HEK293 (cell line): Measurements from ENCODE around the gene CLECL1.
A peak's percentile ranks its signal among the peaks of the same experiment; 100 is the strongest.

ENCODE experiments used
- MEIS1 ChIP-seq: sonication (generic); formaldehyde crosslinking; IDR thresholded peaks from 2 replicates; pipeline ENCODE4 v1.8.1; 2022; ENCODE audit warnings: missing genetic modification reagents, mild to moderate bottlenecking, borderline replicate concordance
- SP2 ChIP-seq: fragments of 450-650 bp; formaldehyde crosslinking; IDR thresholded peaks from 2 replicates; pipeline ENCODE4 v1.5.1; 2016; ENCODE audit warnings: missing biosample characterization, missing genetic modification characterization
- ZBTB1 ChIP-seq: fragments of 450-650 bp; formaldehyde crosslinking; IDR thresholded peaks from 2 replicates; pipeline ENCODE4 v1.5.1; 2016; ENCODE audit warnings: missing biosample characterization, missing genetic modification characterization
- ZBTB8A ChIP-seq: fragments of 450-650 bp; formaldehyde crosslinking; IDR thresholded peaks from 2 replicates; pipeline ENCODE4 v1.5.1; 2016; ENCODE audit warnings: missing biosample characterization, missing genetic modification characterization
- ZNF138 ChIP-seq: fragments of 450-650 bp; formaldehyde crosslinking; IDR thresholded peaks from 2 replicates; pipeline ENCODE4 v1.5.1; 2016; ENCODE audit warnings: missing biosample characterization, missing genetic modification characterization, borderline replicate concordance
- ZNF211 ChIP-seq: fragments of 450-650 bp; formaldehyde crosslinking; IDR thresholded peaks from 2 replicates; pipeline ENCODE4 v1.5.1; 2016; ENCODE audit warnings: low read depth, missing biosample characterization, missing genetic modification characterization
- ZNF221 ChIP-seq: fragments of 450-650 bp; formaldehyde crosslinking; IDR thresholded peaks from 2 replicates; pipeline ENCODE4 v1.5.1; 2017; ENCODE audit warnings: missing biosample characterization, missing genetic modification characterization, borderline replicate concordance
- ZNF670 ChIP-seq: fragments of 450-650 bp; formaldehyde crosslinking; IDR thresholded peaks from 2 replicates; pipeline ENCODE4 v1.5.1; 2016; ENCODE audit warnings: missing biosample characterization, missing genetic modification characterization, low read depth
- ZNF747 ChIP-seq: fragments of 450-650 bp; formaldehyde crosslinking; IDR thresholded peaks from 2 replicates; pipeline ENCODE4 v1.5.1; 2016; ENCODE audit warnings: missing biosample characterization, missing genetic modification characterization
- TF ChIP-seq, protein P1 (sequence below): fragments of 450-650 bp; formaldehyde crosslinking; IDR thresholded peaks from 2 replicates; pipeline ENCODE4 v1.5.1; 2016; ENCODE audit warnings: missing biosample characterization, missing genetic modification characterization
- TF ChIP-seq, protein P2 (sequence below): fragments of 450-650 bp; formaldehyde crosslinking; IDR thresholded peaks from 2 replicates; pipeline ENCODE4 v1.5.1; 2016; ENCODE audit warnings: missing biosample characterization, missing genetic modification characterization
- TF ChIP-seq, protein P3 (sequence below): fragments of 450-650 bp; formaldehyde crosslinking; IDR thresholded peaks from 2 replicates; pipeline ENCODE4 v1.5.1; 2017; ENCODE audit warnings: missing biosample characterization, missing genetic modification characterization

DNA sequence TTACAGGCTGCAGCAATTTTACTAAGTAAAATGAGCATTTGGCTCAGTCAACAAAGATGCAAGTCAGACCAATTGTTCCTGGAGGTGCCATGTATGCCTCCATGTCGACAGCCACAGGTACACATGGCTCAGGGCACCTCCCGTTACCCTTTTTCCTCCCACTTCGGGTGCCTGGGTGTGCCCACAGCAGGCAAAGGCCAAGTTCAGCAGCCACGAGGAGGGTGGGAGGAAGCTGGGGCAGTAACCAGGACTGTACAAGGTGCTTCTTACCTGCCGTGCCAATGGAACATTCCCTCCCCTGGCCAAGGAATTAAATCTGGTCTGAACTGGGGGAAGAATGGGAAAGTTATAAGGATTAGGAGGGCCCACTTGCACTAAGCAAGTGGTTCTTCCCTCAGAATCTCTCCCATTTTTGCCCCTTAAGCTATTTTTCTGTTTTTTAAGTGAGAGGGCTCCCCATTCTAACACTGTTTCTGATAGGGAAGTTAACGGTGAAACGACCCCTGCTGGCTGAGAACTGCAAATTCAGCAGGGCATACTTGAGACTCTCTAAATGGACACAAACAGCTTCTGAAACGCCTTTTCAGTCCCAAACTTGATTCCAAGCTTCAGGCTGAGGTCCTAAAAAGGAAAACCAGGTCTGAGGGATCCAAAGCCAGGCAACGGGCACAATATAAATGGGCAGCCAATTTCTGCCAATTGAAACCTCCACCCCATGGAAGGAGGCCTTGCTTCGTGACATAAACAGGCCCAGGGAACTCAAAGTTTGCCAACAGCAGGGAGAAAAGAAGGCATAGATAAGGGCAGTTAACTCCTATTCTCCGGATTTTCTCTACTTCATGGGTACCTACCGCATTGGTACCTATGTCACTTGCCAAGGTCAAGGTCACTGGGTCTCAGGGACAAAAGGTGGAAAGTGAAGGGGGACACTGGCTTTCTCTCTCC is 24.8 kb downstream of the CLECL1 start:
- TF ChIP-seq, protein P1, sequence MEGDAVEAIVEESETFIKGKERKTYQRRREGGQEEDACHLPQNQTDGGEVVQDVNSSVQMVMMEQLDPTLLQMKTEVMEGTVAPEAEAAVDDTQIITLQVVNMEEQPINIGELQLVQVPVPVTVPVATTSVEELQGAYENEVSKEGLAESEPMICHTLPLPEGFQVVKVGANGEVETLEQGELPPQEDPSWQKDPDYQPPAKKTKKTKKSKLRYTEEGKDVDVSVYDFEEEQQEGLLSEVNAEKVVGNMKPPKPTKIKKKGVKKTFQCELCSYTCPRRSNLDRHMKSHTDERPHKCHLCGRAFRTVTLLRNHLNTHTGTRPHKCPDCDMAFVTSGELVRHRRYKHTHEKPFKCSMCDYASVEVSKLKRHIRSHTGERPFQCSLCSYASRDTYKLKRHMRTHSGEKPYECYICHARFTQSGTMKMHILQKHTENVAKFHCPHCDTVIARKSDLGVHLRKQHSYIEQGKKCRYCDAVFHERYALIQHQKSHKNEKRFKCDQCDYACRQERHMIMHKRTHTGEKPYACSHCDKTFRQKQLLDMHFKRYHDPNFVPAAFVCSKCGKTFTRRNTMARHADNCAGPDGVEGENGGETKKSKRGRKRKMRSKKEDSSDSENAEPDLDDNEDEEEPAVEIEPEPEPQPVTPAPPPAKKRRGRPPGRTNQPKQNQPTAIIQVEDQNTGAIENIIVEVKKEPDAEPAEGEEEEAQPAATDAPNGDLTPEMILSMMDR (tag by site-specific recombination), result no peak
- no peak for TF ChIP-seq ZNF211 (tag by site-specific recombination)
- no peak for TF ChIP-seq ZNF747 (tag by site-specific recombination)
- TF ChIP-seq ZBTB8A, result no peak
- TF ChIP-seq ZNF138 (tag by site-specific recombination), result no peak
- TF ChIP-seq ZNF670, result no peak
- TF ChIP-seq ZBTB1 (tag by site-specific recombination), result no peak
- no peak for TF ChIP-seq MEIS1 (CRISPR knock-in tag)
- TF ChIP-seq SP2 (tag by site-specific recombination), result no peak
- TF ChIP-seq, protein P2, sequence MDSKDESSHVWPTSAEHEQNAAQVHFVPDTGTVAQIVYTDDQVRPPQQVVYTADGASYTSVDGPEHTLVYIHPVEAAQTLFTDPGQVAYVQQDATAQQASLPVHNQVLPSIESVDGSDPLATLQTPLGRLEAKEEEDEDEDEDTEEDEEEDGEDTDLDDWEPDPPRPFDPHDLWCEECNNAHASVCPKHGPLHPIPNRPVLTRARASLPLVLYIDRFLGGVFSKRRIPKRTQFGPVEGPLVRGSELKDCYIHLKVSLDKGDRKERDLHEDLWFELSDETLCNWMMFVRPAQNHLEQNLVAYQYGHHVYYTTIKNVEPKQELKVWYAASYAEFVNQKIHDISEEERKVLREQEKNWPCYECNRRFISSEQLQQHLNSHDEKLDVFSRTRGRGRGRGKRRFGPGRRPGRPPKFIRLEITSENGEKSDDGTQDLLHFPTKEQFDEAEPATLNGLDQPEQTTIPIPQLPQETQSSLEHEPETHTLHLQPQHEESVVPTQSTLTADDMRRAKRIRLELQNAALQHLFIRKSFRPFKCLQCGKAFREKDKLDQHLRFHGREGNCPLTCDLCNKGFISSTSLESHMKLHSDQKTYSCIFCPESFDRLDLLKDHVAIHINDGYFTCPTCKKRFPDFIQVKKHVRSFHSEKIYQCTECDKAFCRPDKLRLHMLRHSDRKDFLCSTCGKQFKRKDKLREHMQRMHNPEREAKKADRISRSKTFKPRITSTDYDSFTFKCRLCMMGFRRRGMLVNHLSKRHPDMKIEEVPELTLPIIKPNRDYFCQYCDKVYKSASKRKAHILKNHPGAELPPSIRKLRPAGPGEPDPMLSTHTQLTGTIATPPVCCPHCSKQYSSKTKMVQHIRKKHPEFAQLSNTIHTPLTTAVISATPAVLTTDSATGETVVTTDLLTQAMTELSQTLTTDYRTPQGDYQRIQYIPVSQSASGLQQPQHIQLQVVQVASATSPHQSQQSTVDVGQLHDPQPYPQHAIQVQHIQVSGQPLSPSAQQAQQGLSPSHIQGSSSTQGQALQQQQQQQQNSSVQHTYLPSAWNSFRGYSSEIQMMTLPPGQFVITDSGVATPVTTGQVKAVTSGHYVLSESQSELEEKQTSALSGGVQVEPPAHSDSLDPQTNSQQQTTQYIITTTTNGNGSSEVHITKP (tag by site-specific recombination), result 0 out of 2 replicates have a peak, but pooled peaks have one; percentile 17
- TF ChIP-seq, protein P3, sequence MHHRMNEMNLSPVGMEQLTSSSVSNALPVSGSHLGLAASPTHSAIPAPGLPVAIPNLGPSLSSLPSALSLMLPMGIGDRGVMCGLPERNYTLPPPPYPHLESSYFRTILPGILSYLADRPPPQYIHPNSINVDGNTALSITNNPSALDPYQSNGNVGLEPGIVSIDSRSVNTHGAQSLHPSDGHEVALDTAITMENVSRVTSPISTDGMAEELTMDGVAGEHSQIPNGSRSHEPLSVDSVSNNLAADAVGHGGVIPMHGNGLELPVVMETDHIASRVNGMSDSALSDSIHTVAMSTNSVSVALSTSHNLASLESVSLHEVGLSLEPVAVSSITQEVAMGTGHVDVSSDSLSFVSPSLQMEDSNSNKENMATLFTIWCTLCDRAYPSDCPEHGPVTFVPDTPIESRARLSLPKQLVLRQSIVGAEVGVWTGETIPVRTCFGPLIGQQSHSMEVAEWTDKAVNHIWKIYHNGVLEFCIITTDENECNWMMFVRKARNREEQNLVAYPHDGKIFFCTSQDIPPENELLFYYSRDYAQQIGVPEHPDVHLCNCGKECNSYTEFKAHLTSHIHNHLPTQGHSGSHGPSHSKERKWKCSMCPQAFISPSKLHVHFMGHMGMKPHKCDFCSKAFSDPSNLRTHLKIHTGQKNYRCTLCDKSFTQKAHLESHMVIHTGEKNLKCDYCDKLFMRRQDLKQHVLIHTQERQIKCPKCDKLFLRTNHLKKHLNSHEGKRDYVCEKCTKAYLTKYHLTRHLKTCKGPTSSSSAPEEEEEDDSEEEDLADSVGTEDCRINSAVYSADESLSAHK, result peak; percentile 95
- no peak for TF ChIP-seq ZNF221 (tag by site-specific recombination)
